HG02970 (cell line): ENCODE data around the gene PDLIM3.
"Not testable (repeated sequence)": the region's sequence is repeated elsewhere in the genome, so short reads cannot be mapped to it uniquely, and the experiment has no call there.

Source experiments
- ATAC-seq: cut with Tn5 transposase; IDR thresholded peaks from one replicate; pipeline ENCODE4 v1.9.1; 2021; ENCODE audit warnings: mild to moderate bottlenecking, moderate library complexity, moderate number of reproducible peaks; ENCODE audit not compliant: unreplicated experiment, low FRiP score

The PDLIM3 gene

GRCh38 chr4:185534866-185535611 lies at the start of gene PDLIM3:
TSS of gene PDLIM3 (minus strand) at chr4:185535507. CDS start at chr4:185535434, 73 bp downstream.
- ATAC-seq: no peak

- no peak for ATAC-seq
Measured at GRCh38 chr4:185583813-185584212, 48.5 kb upstream of the PDLIM3 start.

GRCh38 chr4:185582651-185583400 lies 47.5 kb upstream of the PDLIM3 start:
- no peak for ATAC-seq

GRCh38 chr4:185580699-185581098 lies 45.4 kb upstream of the PDLIM3 start:
- no peak for ATAC-seq

GRCh38 chr4:185578284-185578683 lies 43.0 kb upstream of the PDLIM3 start:
- no peak for ATAC-seq

- ATAC-seq: no peak
Measured at GRCh38 chr4:185576962-185577950, 41.9 kb upstream of the PDLIM3 start.

GRCh38 chr4:185576314-185576961 lies 41.1 kb upstream of the PDLIM3 start:
- ATAC-seq: no peak

- no peak for ATAC-seq
Measured at GRCh38 chr4:185573651-185574199, 38.4 kb upstream of the PDLIM3 start.

- ATAC-seq: no peak
Measured at GRCh38 chr4:185570727-185571126, 35.4 kb upstream of the PDLIM3 start.

GRCh38 chr4:185567381-185568376 lies 32.4 kb upstream of the PDLIM3 start:
- ATAC-seq: no peak

GRCh38 chr4:185566972-185567371 lies 31.7 kb upstream of the PDLIM3 start:
- ATAC-seq: no peak

GRCh38 chr4:185566425-185566824 lies 31.1 kb upstream of the PDLIM3 start:
- no peak for ATAC-seq

GRCh38 chr4:185565696-185566095 lies 30.4 kb upstream of the PDLIM3 start:
- no peak for ATAC-seq

GRCh38 chr4:185564349-185564748 lies 29.0 kb upstream of the PDLIM3 start:
- no peak for ATAC-seq

- ATAC-seq: no peak
Measured at GRCh38 chr4:185562531-185562930, 27.2 kb upstream of the PDLIM3 start.

- ATAC-seq: no peak
Measured at GRCh38 chr4:185560316-185560715, 25.0 kb upstream of the PDLIM3 start.

- ATAC-seq: no peak
Measured at GRCh38 chr4:185559915-185560281, 24.6 kb upstream of the PDLIM3 start.

- not testable (repeated sequence) for ATAC-seq
Measured at GRCh38 chr4:185559251-185559914, 24.1 kb upstream of the PDLIM3 start.
